ENCODE measurements around the gene ZNF525.

- TF ChIP-seq ATF7-NPFF (CRISPR knock-in tag; IDR thresholded peaks at IDR 0.05; ENCODE audit: low read depth) (no peak), KDM5A (IDR thresholded peaks at IDR 0.05; ENCODE audit: borderline replicate concordance, low read length) (no peak), REST (IDR thresholded peaks at IDR 0.05; ENCODE audit: borderline replicate concordance in 1 of 2, low read depth in 1 of 2, low read length in 2 of 2) (no peak), SAP130 (CRISPR knock-in tag; IDR thresholded peaks at IDR 0.05; ENCODE audit: low read depth) (no peak), ZXDC (CRISPR knock-in tag; IDR thresholded peaks at IDR 0.05) (no peak), SMAD1 (CRISPR knock-in tag; IDR thresholded peaks at IDR 0.05; ENCODE audit: borderline replicate concordance, low read depth) (no peak), TCF12 (IDR thresholded peaks at IDR 0.05) (no peak), TCF12 (CRISPR knock-in tag; IDR thresholded peaks at IDR 0.05) (no peak)
- TF ChIP-seq, protein P1, sequence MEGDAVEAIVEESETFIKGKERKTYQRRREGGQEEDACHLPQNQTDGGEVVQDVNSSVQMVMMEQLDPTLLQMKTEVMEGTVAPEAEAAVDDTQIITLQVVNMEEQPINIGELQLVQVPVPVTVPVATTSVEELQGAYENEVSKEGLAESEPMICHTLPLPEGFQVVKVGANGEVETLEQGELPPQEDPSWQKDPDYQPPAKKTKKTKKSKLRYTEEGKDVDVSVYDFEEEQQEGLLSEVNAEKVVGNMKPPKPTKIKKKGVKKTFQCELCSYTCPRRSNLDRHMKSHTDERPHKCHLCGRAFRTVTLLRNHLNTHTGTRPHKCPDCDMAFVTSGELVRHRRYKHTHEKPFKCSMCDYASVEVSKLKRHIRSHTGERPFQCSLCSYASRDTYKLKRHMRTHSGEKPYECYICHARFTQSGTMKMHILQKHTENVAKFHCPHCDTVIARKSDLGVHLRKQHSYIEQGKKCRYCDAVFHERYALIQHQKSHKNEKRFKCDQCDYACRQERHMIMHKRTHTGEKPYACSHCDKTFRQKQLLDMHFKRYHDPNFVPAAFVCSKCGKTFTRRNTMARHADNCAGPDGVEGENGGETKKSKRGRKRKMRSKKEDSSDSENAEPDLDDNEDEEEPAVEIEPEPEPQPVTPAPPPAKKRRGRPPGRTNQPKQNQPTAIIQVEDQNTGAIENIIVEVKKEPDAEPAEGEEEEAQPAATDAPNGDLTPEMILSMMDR (CRISPR knock-in tag; IDR thresholded peaks at IDR 0.05) = no peak
- TF ChIP-seq, protein P2, sequence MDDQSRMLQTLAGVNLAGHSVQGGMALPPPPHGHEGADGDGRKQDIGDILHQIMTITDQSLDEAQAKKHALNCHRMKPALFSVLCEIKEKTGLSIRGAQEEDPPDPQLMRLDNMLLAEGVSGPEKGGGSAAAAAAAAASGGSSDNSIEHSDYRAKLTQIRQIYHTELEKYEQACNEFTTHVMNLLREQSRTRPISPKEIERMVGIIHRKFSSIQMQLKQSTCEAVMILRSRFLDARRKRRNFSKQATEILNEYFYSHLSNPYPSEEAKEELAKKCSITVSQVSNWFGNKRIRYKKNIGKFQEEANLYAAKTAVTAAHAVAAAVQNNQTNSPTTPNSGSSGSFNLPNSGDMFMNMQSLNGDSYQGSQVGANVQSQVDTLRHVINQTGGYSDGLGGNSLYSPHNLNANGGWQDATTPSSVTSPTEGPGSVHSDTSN (CRISPR knock-in tag; IDR thresholded peaks at IDR 0.05; ENCODE audit: borderline replicate concordance) = no peak
- TF ChIP-seq, protein P3, sequence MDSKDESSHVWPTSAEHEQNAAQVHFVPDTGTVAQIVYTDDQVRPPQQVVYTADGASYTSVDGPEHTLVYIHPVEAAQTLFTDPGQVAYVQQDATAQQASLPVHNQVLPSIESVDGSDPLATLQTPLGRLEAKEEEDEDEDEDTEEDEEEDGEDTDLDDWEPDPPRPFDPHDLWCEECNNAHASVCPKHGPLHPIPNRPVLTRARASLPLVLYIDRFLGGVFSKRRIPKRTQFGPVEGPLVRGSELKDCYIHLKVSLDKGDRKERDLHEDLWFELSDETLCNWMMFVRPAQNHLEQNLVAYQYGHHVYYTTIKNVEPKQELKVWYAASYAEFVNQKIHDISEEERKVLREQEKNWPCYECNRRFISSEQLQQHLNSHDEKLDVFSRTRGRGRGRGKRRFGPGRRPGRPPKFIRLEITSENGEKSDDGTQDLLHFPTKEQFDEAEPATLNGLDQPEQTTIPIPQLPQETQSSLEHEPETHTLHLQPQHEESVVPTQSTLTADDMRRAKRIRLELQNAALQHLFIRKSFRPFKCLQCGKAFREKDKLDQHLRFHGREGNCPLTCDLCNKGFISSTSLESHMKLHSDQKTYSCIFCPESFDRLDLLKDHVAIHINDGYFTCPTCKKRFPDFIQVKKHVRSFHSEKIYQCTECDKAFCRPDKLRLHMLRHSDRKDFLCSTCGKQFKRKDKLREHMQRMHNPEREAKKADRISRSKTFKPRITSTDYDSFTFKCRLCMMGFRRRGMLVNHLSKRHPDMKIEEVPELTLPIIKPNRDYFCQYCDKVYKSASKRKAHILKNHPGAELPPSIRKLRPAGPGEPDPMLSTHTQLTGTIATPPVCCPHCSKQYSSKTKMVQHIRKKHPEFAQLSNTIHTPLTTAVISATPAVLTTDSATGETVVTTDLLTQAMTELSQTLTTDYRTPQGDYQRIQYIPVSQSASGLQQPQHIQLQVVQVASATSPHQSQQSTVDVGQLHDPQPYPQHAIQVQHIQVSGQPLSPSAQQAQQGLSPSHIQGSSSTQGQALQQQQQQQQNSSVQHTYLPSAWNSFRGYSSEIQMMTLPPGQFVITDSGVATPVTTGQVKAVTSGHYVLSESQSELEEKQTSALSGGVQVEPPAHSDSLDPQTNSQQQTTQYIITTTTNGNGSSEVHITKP (CRISPR knock-in tag; IDR thresholded peaks at IDR 0.05; ENCODE audit: low read depth) = no peak
- TF ChIP-seq, protein P4, sequence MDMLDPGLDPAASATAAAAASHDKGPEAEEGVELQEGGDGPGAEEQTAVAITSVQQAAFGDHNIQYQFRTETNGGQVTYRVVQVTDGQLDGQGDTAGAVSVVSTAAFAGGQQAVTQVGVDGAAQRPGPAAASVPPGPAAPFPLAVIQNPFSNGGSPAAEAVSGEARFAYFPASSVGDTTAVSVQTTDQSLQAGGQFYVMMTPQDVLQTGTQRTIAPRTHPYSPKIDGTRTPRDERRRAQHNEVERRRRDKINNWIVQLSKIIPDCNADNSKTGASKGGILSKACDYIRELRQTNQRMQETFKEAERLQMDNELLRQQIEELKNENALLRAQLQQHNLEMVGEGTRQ (IDR thresholded peaks at IDR 0.05; ENCODE audit: low read depth, low read length) = no peak
- TF ChIP-seq, protein P4 (CRISPR knock-in tag; IDR thresholded peaks at IDR 0.05; ENCODE audit: borderline replicate concordance) = no peak
These were observed 8.8 kb downstream of the ZNF525 start for GRCh38 chr19:53374288-53374687.

Measured in HepG2 (cell line).